Measurements from ENCODE around the gene LRRC46. TPM values are rescaled to one million over a fixed set of nuclear protein-coding genes. Genes with fewer than 3 reads are reported as not detected.

LRRC46 gene
- total and polyA plus RNA-seq, 2 of the 13 experiments (the other 11 are each of a cell fraction or from before 2014, with no cell fraction given), result 0.09 TPM

DNA sequence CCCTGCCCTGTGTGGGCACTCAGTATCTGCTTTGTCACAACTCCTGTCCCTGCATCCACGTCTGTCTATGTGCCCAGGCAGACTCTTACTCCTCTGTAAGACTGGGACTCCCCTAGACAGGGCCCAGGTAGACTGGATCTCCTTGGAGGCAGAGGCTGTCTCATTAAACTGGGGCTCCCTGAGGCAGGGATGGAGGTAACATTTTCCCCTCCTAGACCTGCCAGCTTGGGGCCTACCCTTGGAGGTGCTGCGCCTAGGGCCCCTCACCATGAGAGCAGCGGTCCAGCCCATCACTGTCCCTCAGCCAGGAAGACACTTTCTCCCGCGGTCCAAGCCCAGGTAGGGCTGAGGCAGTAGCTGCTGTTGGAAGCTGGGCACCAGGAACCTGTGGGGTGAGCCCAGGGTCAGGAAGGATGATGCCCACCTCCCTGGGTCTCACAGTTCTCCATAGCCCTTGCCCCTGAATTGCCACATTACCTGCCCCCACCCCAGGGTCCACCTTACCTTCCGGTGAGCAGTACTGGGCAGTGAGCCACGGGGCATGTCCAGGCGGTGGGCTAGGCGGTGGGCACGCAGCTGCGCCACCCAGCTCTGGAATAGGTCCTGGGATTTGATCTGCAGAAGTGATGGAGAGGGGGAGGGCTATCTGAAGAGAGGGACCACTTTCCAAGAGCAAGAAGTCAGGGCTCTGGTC lies 13.3 kb upstream of the LRRC46 start:
- H3K9ac ChIP-seq (ENCODE audit: insufficient read depth, low read depth, low read length), result no peak overlapping the region
- no peak overlapping the region for H3K4me2 ChIP-seq (ENCODE audit: low read depth, low read length)
- no peak for TF ChIP-seq MTF2 (CRISPR knock-in tag; IDR thresholded peaks at IDR 0.05; ENCODE audit: borderline replicate concordance)
- no peak for TF ChIP-seq KDM6A (CRISPR knock-in tag; IDR thresholded peaks at IDR 0.05; ENCODE audit: low read depth)
- no peak for TF ChIP-seq TRIM24 (CRISPR knock-in tag; IDR thresholded peaks at IDR 0.05)
- no peak for TF ChIP-seq ZSCAN12 (CRISPR knock-in tag; IDR thresholded peaks at IDR 0.05)
- TF ChIP-seq, protein P1, sequence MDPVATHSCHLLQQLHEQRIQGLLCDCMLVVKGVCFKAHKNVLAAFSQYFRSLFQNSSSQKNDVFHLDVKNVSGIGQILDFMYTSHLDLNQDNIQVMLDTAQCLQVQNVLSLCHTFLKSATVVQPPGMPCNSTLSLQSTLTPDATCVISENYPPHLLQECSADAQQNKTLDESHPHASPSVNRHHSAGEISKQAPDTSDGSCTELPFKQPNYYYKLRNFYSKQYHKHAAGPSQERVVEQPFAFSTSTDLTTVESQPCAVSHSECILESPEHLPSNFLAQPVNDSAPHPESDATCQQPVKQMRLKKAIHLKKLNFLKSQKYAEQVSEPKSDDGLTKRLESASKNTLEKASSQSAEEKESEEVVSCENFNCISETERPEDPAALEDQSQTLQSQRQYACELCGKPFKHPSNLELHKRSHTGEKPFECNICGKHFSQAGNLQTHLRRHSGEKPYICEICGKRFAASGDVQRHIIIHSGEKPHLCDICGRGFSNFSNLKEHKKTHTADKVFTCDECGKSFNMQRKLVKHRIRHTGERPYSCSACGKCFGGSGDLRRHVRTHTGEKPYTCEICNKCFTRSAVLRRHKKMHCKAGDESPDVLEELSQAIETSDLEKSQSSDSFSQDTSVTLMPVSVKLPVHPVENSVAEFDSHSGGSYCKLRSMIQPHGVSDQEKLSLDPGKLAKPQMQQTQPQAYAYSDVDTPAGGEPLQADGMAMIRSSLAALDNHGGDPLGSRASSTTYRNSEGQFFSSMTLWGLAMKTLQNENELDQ (CRISPR knock-in tag; IDR thresholded peaks at IDR 0.05; ENCODE audit: borderline replicate concordance), result no peak
- no peak for TF ChIP-seq YEATS2 (CRISPR knock-in tag; IDR thresholded peaks at IDR 0.05; ENCODE audit: borderline replicate concordance)
- no peak for TF ChIP-seq TMF1 (CRISPR knock-in tag; IDR thresholded peaks at IDR 0.05; ENCODE audit: low read depth)
- TF ChIP-seq ZNF598 (CRISPR knock-in tag; IDR thresholded peaks at IDR 0.05; ENCODE audit: borderline replicate concordance), result no peak
- TF ChIP-seq RXRA (CRISPR knock-in tag; IDR thresholded peaks at IDR 0.05), result no peak
- no peak for TF ChIP-seq PRMT3 (CRISPR knock-in tag; IDR thresholded peaks at IDR 0.05; ENCODE audit: borderline replicate concordance, low read depth)
- no peak for TF ChIP-seq ONECUT2 (CRISPR knock-in tag; IDR thresholded peaks at IDR 0.05)
- no peak for TF ChIP-seq ZNF234 (CRISPR knock-in tag; conservative IDR thresholded peaks at IDR 0.05)
- no peak for TF ChIP-seq KLF6 (CRISPR knock-in tag; IDR thresholded peaks at IDR 0.05)
- TF ChIP-seq, protein P2, sequence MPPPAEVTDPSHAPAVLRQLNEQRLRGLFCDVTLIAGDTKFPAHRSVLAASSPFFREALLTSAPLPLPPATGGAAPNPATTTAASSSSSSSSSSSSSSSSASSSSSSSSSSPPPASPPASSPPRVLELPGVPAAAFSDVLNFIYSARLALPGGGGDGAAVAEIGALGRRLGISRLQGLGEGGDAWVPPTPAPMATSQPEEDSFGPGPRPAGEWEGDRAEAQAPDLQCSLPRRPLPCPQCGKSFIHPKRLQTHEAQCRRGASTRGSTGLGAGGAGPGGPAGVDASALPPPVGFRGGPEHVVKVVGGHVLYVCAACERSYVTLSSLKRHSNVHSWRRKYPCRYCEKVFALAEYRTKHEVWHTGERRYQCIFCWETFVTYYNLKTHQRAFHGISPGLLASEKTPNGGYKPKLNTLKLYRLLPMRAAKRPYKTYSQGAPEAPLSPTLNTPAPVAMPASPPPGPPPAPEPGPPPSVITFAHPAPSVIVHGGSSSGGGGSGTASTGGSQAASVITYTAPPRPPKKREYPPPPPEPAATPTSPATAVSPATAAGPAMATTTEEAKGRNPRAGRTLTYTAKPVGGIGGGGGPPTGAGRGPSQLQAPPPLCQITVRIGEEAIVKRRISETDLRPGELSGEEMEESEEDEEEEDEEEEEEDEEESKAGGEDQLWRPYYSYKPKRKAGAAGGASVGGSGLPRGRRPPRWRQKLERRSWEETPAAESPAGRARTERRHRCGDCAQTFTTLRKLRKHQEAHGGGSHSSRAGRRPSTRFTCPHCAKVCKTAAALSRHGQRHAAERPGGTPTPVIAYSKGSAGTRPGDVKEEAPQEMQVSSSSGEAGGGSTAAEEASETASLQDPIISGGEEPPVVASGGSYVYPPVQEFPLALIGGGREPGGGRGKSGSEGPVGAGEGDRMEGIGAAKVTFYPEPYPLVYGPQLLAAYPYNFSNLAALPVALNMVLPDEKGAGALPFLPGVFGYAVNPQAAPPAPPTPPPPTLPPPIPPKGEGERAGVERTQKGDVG (CRISPR knock-in tag; IDR thresholded peaks at IDR 0.05; ENCODE audit: borderline replicate concordance), result no peak
- TF ChIP-seq SAP130 (CRISPR knock-in tag; IDR thresholded peaks at IDR 0.05; ENCODE audit: low read depth), result no peak
- no peak for ATAC-seq
- H2AFZ ChIP-seq (ENCODE audit: low read length), result no peak overlapping the region
- no peak overlapping the region for H3K4me3 ChIP-seq (replicated peaks in 1 of 3; ENCODE audit: insufficient read depth in 1 of 3, low read depth in 2 of 3, low read length in 3 of 3)
- H3K27ac ChIP-seq (ENCODE audit: extremely low read length, insufficient read depth, low read length), result no peak overlapping the region
- intact Hi-C loops (cut with micrococcal nuclease; ENCODE audit: unreplicated experiment) (no loop called here), in situ Hi-C loops (cut with HindIII; ENCODE audit: extremely low pct_ligation_motif_present, low pct_unique_long_range_greater_than_20kb) (no loop called here)
- ChIA-PET CTCF (ENCODE audit: low intra/inter-chr PET ratio, low total read pairs) (no interaction called here), POLR2A (no interaction called here)
- H4K20me1 ChIP-seq (ENCODE audit: insufficient read depth, low read length), result no peaks in the 10 kb centered on the region
- peaks cover 19% of the 10 kb centered on the region for H3K4me1 ChIP-seq (ENCODE audit: insufficient read depth, low read length)
- no peaks in the 10 kb centered on the region for H3K79me2 ChIP-seq (ENCODE audit: insufficient read depth, low read length)
- H3K27me3 ChIP-seq (ENCODE audit: control insufficient read depth in 1 of 2, insufficient read depth in 2 of 2, low read length in 2 of 2), result no peaks in the 10 kb centered on the region; a peak in 1 of 5 replicates
- WGBS (ENCODE audit: low lambda C conversion rate), result 93% methylated on average over 7 of the region's 11 CpGs
- no TSS peak for BruUV-seq (replicated peaks)
- DNase-seq (ENCODE audit: low spot score), result no peak
- no peak for FAIRE-seq
- H3K9me3 ChIP-seq (ENCODE audit: low read length), result no peaks in the 10 kb centered on the region
- peaks cover 15 to 25% of the 10 kb centered on the region in 2 experiments; a peak in 4 of 5 replicates for H3K36me3 ChIP-seq (replicated peaks in 1 of 2; ENCODE audit: control insufficient read depth in 1 of 2, insufficient read depth in 2 of 2, low read length in 2 of 2)

All from HepG2 (cell line).